IPS-NIHi7 (cell line): ENCODE results near the gene LMAN1L.

Experiments
- DNase-seq: peaks from one replicate; pipeline ENCODE4 v3.0.0; 2012; ENCODE audit warnings: mixed read lengths; ENCODE audit errors: extremely low spot score

LMAN1L gene

DNA sequence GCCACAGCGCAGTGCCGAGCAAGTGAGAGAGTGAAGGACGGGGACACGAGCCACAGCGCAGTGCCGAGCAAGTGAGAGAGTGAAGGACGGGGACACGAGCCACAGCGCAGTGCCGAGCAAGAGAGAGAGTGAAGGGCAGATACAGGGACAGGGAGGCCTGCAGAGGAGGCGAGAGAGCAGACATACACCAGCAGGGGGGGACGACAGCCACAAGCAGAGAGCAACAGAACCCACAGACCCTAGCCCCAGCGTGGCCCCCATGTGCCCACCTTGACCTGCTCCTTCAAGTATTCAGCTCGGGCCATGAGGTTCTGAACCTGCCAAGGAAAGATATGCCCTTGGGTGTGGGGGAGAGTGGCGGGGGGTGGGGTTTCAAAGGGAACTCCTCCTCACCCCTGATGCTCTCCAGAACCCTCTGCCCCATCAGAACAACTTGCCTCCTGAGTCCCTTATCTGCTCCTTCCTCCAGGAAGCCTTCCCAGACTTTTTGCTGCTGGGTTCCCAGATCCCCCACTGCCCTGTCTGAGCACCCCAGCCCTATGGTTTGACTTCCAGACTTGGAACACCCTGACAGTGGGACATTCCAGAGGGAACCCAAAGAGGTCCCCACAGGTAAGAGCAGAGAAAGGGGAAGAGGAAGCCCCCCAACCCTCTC is 25.0 kb downstream of the LMAN1L start:
- DNase-seq = no peak

DNA sequence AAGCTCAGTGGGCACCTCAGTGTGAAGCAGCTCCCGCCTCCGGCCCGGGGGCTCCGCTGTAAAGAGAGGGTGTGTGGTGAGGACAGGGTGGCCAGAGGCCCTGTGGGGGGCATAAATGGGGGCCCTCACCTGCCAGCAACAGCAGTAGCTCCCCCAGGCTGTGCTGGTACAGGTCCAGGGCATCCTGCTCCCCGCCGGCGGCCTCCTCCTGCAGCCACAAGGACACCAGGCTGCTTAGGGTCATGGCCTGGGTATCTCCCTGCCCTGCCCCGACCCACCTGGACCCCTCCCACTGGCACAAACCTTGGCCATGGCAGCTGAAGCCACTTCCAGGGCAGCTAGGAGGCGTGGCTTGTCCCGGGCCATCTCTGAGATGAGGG is 25.5 kb downstream of the LMAN1L start:
- DNase-seq = no peak

DNA sequence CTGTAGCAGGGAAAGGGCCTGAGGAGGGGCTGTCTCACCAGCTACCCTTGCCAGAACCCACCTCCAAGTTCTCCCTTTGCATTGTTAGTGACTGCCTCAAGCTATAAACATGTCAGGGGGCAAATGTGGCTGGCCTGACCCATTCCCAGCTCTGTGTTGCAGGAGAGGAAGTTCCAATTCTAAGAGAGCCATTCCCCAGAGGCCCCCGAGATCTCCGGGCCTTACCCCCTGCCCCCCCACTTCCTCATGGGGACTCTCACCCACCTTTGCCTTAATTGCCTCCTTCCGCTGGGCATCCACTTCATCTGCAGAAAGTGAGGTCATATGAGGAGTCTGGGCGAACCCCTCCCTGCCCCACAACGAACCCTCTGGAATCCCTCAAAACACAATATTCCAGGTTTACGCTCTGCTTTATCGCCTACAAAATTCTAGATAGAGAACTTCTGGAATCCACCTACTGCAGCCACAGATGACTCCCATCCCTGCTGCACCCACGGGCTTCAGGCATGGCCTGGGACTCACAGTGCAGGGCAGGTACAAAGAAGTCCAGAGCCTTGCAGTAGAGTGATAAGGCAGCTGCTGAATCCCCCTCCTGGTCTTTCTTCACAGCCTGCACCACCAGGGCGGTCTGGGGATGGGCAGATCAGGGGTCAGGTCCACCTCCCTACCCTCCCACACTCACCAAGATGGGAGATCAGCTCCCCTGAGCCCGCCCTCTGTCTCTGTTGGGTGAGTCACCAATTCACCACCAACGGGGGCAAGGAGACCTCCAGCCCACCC is 26.3 kb downstream of the LMAN1L start:
- no peak for DNase-seq

DNA sequence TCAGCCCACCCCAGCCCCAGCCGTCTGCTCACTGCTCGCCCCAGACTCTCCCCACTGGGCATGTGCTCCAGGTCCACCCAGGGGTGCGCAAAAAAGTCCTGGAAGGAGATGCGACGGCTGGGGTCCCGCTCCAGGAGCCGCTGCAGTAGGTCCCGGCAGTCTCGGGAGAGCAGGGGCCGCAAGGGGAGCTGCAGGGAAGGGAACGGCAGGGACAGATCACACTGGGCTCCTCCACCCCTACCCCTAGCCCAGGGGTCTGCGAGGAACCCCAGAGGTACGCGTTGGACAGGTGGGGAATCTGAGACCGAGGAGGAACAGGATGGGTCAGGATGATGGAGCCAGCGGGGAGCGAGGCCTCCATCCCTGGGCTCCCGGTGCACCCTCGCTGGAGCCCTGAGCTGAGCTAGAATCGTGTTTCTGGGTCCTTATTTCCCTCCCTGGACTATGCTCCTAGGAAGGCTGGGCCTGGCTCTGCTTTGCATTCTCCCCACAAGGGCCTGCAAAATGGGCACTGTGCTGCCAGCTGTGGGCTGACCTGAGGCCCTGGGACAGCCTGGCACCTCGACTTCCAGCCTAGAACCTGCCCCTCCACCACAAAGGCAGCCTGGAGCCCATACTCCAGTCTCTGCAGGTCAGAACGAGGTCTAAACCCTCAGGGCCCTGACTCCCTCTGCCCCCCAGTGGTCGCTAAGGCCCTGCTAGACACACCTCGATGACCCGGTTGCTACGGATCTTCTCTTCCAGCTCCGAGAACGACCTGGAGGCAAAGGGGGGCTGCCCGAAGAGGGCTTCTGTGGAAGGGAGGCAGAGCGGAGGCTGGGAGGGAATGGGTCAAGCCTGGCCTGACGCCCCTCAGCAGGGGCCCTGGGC is 27.1 kb downstream of the LMAN1L start:
- DNase-seq = peak; percentile 47

DNA sequence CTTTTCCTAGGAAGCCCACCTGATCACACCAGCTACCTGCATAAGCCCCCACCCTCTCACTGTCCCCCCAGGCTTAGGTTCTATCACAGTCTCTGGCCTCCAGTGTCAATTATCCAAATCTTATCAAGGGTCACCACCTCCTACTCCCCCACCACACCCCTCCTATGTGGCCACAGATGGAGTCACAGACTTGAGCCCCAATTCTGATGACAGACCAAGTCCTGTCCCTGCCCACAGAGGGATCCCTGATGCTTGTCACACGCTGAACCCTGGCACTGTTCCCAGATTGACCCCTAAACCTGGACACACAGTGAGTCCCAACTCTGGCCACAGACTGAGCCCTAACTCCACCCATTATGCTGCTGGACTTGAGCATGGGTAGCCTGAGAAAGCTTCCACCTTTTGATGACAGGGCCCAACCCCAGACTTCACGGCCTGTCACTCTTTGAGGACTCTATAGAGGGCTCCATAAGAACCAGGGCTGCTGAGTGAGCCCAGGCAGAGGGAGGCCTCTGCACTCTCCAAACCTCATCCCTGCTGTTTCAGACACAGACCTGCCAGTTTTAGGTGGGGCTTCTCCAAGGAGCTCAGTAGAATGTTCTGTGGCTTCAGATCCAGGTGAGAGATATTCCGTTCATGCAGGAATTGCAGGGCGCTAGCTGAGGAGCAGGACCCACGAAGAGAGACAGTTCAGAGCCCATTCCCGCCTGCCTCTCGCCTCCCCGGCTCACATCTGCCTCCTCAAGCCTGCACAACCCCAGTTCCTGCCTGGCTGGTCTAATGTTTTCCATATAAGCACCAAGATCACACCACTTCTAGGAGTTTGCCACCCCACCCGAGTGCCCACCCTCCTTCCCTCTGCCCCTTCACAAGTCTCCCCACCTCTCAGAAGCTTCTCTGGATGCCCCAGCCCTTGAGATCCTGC is 28.5 kb downstream of the LMAN1L start:
- no peak for DNase-seq

- no peak for DNase-seq
Measured at GRCh38 chr15:74841891-74842373, 29.3 kb downstream of the LMAN1L start.

GRCh38 chr15:74842581-74843444 is 30.2 kb downstream of the LMAN1L start, which contains the start of gene ULK3:
ULK3 (minus strand) TSS chr15:74843156; CDS start chr15:74843105, 51 bp downstream.
- DNase-seq = peak; percentile 96

GRCh38 chr15:74843445-74843828 is 30.8 kb downstream of the LMAN1L start:
- no peak for DNase-seq

GRCh38 chr15:74843891-74844299 is 31.3 kb downstream of the LMAN1L start:
- DNase-seq = no peak

GRCh38 chr15:74844319-74845207 is 31.9 kb downstream of the LMAN1L start:
- no peak for DNase-seq

DNA sequence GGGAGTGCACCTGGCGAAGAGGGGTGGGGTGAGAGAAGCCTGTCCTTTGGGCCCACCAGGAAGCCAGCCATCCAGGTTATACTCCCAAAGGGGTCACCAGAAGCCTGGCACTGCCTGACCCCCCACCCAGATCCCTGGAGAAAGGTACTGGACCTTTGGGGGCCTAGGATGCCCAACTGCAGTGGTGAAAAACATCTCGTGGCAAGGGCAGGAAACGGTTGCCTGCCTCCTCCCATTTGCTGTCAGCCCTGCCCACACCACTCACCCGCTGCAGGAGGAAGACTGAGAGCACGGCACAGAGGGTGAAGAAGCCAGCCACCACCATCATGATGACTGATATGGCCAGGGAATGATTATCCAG is 32.6 kb downstream of the LMAN1L start:
- DNase-seq = no peak

DNA sequence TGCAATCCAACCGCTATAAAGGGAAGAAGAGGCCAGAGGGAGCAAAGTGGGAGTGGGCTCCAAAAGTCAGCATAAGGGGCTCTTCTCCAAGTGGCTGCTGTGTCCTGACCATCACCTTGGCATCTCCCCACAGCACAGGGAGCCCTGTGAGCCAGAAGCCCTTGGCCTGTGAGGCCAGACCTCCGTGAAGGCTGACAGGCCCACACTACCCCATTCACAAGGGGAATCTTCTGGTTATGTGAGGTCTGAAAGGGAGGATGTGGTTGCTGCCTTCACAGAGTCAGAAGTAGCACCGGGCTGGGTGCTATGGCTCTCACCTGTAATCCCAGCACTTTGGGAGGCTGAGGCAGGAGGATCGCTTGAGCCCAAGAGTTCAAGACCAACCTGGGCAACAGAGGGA is 32.9 kb downstream of the LMAN1L start:
- no peak for DNase-seq

GRCh38 chr15:74847432-74847831 is 34.8 kb downstream of the LMAN1L start:
- no peak for DNase-seq

- DNase-seq = no peak
Measured at GRCh38 chr15:74850393-74850792, 37.8 kb downstream of the LMAN1L start.

GRCh38 chr15:74851960-74852359 is 39.3 kb downstream of the LMAN1L start:
- DNase-seq = no peak

DNA sequence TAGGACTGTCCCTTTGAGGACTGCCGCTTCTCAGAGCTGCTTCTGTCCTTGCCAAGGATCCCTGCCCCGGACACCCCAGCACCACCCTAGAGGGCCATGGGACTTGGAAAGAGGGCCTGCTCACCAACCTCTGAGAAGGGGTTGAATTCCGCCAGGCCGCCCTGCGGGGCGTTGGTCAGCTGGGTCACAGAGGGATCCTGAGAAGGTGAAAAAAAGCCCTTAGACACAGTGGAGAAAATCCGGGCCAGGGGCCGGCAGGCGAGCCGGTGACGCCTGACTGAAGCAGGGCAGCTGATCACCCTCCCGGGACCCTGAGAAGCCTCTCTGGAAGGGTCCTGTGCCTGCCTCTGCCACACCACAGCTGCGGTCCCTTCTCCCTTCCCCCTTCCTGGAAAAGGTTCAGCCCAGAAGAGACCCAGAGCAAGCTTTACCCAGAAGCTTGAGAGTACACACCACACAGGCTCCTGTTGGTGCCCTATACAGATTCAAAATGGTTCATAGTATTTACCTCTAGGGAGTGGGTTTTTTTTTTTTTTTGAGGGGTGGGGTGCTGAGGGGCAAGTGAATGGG is 41.9 kb downstream of the LMAN1L start:
- DNase-seq = no peak

- no peak for DNase-seq
Measured at GRCh38 chr15:74855857-74856256, 43.2 kb downstream of the LMAN1L start.

DNA sequence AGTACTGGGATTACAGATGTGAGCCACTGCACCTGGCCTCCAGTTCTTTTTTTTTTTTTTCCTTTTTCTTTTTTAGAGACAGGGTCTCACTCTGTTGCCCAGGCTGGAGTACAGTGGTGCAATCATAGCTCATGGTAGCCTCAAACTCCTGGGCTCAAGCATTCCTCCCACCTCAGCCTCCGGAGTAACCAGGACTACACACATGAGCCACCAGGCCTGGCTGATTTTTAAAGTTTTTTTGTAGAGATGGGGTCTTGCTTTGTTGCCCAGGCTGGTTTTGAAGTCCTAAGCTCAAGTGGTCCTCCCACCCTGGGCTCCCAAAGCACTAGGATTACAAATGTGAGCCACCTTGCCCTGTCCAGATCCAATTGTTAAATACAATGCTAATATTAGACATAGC is 43.9 kb downstream of the LMAN1L start:
- DNase-seq = no peak

- DNase-seq = no peak
Measured at GRCh38 chr15:74857082-74857655, 44.5 kb downstream of the LMAN1L start.
